Nucleus accumbens (tissue), 56 donors: ENCODE results near the gene ZKSCAN7.
A peak's percentile ranks its signal among the peaks of the same experiment; 100 is the strongest.
"Not testable (repeated sequence)": the region's sequence is repeated elsewhere in the genome, so short reads cannot be mapped to it uniquely, and the experiment has no call there.

ENCODE experiments used
- DNase-seq, 56 donors: peaks; one replicate each; lab custom pipeline; 2025; lab: John Stamatoyannopoulos, UW

Gene ZKSCAN7

GRCh38 chr3:44571024-44571423 is 16.0 kb downstream of the ZKSCAN7 start:
- DNase-seq, result no peak

- DNase-seq, result no peak
Measured at GRCh38 chr3:44576613-44577012, 21.6 kb downstream of the ZKSCAN7 start.

GRCh38 chr3:44577354-44577952 is 22.5 kb downstream of the ZKSCAN7 start:
- not testable (repeated sequence) for DNase-seq

GRCh38 chr3:44578316-44578715 is 23.3 kb downstream of the ZKSCAN7 start:
- not testable (repeated sequence) for DNase-seq

- not testable (repeated sequence) for DNase-seq
Measured at GRCh38 chr3:44578924-44579515, 24.0 kb downstream of the ZKSCAN7 start.

GRCh38 chr3:44579749-44580148 is 24.8 kb downstream of the ZKSCAN7 start:
- DNase-seq, result not testable (repeated sequence)

- not testable (repeated sequence) for DNase-seq
Measured at GRCh38 chr3:44580971-44581370, 26.0 kb downstream of the ZKSCAN7 start.

- DNase-seq, result peak in 51 of 56 donors; percentile 13 to 82 (median 49)
Measured at GRCh38 chr3:44584646-44585501, 29.9 kb downstream of the ZKSCAN7 start, which contains the start of gene ZNF660. Gene ZNF660, plus strand, starts transcription at chr3:44584964. Its CDS starts 9,230 bp downstream, at chr3:44594194.

- no peak for DNase-seq
Measured at GRCh38 chr3:44596621-44597020, 41.6 kb downstream of the ZKSCAN7 start.

GRCh38 chr3:44601749-44602148 is 46.8 kb downstream of the ZKSCAN7 start:
- no peak for DNase-seq

- no peak for DNase-seq
Measured at GRCh38 chr3:44612678-44613077, 57.7 kb downstream of the ZKSCAN7 start.
